Globus pallidus (tissue), 1 donor: ENCODE data around the gene GUCY1A2.

Experiments
- DNase-seq: peaks from one replicate; pipeline ENCODE4 v3.0.0-alpha.2; 2015; ENCODE audit warnings: low spot score

Gene GUCY1A2

GRCh38 chr11:106998116-106998915 lies 20.0 kb downstream of the GUCY1A2 start:
- DNase-seq: no peak

GRCh38 chr11:106997227-106997626 lies 21.0 kb downstream of the GUCY1A2 start:
- peak; percentile 63 for DNase-seq

GRCh38 chr11:106996691-106997090 lies 21.6 kb downstream of the GUCY1A2 start:
- DNase-seq: no peak

DNA sequence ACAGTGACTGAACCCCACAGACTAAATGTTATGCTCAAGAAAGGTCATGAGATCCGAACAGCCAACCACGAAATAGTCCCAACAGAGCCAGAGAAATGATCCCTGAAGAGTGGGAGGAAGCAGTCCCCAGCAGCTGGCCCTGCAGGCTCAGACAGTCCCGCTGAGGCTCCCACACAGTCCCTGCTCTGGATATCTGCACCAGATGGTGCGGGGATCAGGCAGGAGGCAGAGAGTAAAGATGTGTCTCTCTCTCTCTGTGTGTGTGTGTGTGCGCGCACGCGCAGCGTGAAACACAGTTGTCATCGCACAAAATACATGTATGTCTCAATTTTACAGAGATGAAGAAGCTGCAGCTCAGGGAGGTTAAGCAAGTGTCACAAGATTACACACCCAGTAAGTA lies 27.9 kb downstream of the GUCY1A2 start:
- no peak for DNase-seq

- DNase-seq: no peak
These were observed 29.2 kb downstream of the GUCY1A2 start for GRCh38 chr11:106989078-106989455.

GRCh38 chr11:106988151-106989077 lies 29.9 kb downstream of the GUCY1A2 start:
- DNase-seq: no peak

- DNase-seq: no peak
These were observed 31.6 kb downstream of the GUCY1A2 start for GRCh38 chr11:106986673-106987072.

GRCh38 chr11:106986261-106986660 lies 32.0 kb downstream of the GUCY1A2 start:
- DNase-seq: no peak

GRCh38 chr11:106983991-106984390 lies 34.3 kb downstream of the GUCY1A2 start:
- DNase-seq: no peak

DNA sequence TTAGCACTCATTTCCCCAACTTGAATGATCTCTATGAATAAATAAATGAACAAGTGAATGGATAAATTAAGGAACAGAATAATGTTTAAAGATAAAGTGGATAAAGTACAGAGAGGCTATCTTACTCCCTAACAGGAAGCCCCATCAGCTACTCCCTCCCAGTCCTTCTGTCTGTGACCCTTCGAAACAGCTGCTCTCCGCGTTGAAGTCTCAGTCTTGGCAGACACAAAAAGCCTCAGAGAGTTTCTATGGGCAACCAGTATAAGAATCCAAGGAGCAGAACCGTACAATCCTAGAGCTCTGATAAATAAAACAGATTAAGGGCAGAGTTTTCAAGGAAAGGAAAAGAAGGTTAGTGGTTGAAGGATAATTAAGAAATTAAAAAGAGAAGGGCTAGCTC lies 35.0 kb downstream of the GUCY1A2 start:
- DNase-seq: peak; percentile 9

- no peak for DNase-seq
These were observed 43.4 kb downstream of the GUCY1A2 start for GRCh38 chr11:106974831-106975230.

DNA sequence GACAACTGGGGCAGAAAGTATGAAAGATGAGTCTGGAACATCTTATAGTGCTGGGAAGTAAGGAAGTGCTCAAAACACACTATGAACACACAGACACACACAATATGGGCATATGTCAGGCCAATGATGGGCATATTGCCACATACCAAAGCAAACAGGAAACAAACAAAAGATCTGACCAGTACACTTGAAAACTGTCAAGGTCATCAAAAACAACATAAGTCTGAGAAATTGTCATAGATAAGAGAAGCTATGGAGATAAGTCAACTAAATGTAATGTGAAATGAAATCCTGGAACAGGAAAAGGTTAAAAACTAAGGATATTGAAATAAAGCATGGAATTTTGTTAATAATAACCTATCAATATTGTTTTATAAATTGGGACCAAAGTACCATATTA lies 46.4 kb downstream of the GUCY1A2 start:
- no peak for DNase-seq

DNA sequence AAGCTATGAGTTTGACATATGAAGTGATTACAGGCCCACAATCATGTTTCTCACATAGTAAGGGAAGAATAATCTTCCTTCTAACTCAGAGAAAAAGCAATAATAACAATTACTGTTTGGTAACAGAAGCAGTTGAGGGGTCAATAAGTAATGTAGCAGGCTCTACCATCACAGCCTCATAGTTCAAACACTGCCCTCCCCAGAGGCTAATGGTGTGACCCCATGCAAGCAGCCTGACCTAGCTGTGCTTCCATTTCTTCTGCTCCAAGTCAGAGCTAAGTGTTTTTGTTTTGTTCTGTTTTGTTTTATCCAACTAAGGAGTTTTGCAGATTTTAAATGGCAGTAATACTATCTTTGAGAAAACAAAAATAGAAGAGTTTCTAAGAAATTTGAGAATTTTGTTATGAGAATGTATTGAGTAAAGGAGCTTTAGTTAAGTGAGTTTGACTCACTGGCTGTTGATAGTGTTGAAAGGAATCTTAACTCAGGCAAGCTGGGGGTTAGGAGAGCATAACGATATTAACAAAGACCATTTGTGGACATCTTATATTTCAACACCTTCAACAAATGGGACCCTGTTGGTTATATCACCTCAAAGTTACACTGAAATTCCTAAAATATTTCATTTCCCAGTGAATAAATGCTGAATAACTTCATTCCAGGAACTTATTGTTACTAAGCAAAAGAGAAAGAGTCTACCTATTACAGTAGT lies 48.5 kb downstream of the GUCY1A2 start:
- DNase-seq: no peak

DNA sequence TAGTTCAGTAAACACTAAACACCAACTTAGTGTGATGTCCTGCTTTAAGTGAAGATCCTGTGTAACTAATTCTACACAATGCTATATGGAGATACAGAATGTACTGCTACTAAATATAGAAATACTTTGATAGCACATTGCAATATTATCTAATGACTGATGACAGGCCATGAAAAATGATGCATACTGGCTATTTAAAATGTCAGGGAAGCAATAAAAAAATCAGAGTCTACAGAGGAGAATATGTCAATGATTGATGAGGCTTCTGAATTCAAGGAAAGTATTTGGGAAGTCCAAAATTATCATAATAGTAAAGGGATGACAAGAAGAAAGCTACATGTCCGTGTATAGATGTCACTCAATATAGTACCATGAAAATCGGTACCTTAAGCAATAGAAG lies 55.3 kb downstream of the GUCY1A2 start:
- DNase-seq: no peak

GRCh38 chr11:106961518-106961917 lies 56.8 kb downstream of the GUCY1A2 start:
- no peak for DNase-seq

DNA sequence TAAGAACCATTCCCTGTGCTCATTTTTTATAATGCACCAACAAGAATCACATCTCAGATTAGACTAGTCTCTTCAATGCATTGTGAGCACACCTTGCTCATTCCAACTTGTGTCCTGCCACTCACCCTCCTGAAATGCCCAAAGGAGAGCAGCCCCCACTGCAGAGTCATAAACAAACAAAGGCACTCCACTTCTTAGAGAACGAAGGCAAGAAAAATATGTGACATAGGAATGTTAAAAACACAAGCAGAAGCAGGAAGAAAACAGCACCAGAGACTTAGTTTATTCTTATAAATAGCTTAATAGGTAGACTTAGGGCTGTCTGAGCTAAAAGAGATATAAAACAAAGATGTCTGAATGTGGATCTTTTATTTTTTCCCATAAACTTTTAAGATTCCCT lies 57.2 kb downstream of the GUCY1A2 start:
- DNase-seq: no peak

DNA sequence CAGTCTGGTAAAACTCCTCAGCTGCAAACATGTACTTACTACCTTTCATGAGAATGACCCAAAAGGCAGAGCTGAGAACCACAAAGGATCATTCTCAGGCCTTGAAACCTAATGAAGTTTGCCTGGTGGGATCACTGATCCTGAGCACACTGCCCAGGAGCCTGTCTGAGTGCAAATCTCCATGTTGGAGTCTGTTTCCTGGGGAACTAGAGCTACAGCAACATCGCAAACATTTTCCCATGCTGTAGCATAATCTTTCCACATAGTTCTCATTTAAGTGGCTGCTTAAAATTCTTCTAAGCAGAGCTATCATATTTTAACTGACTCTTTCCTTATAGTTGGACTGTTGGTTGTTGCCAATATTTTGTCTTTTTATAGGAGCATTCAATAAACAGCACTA lies 58.5 kb downstream of the GUCY1A2 start:
- DNase-seq: no peak

GRCh38 chr11:106959386-106959785 lies 58.9 kb downstream of the GUCY1A2 start:
- no peak for DNase-seq

DNA sequence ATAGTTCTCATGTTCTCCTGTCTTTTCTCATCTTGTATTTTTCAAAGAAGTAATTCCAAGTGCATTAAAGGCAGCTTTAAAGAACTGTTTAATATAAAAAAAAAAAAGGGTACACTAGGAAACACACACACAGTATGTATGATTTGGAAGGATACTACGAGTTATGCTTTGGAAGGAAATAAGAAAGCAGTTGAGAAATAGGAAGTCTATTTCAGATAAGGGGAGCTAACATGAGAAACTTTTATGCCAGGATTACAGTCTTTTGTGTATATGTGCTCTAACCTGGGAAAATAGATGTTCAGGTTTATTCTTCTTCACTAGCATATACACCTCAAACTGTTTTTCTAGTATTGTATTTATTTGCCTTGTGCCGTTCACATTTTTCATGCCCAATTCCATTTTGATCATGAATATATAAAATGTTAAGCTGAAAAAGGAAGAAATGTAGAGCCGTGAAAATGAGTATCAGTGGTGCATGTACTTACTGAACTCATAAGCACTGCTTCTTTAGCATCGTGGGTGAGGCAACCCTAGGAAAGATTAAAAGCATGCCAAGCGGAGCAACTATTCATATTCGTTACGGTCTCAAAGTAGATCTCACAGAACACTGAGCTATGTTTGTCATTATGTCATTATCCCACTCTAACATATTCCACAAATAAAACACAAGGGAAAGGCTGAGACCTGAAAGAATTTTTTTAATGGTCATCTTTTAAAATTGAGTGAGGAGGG lies 59.6 kb downstream of the GUCY1A2 start:
- no peak for DNase-seq

- DNase-seq: no peak
These were observed 61.2 kb downstream of the GUCY1A2 start for GRCh38 chr11:106957030-106957482.

- DNase-seq: no peak
These were observed 68.2 kb downstream of the GUCY1A2 start for GRCh38 chr11:106950067-106950491.

DNA sequence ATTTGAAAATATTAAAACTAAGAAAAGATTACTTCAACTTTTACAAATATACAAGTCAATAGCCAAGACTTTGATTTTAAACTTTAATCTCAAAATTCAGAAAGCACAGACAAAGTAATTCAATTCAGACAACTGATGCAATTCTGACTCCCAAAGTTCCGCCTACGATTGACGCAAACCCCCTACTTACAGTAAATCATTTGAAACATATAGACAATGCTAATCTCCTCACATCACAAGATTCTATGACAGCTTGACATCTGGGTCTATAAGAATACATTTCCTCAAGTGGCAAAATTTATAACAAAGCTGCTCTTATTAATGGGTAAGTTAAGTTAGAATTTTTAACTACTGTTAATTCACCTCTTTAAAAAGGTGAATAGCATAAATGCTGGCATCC lies 75.2 kb downstream of the GUCY1A2 start:
- DNase-seq: no peak
